ENCODE results near the gene RAB3GAP2.
"Not testable (repeated sequence)": the region's sequence is repeated elsewhere in the genome, so short reads cannot be mapped to it uniquely, and the experiment has no call there.

Gene RAB3GAP2

DNA sequence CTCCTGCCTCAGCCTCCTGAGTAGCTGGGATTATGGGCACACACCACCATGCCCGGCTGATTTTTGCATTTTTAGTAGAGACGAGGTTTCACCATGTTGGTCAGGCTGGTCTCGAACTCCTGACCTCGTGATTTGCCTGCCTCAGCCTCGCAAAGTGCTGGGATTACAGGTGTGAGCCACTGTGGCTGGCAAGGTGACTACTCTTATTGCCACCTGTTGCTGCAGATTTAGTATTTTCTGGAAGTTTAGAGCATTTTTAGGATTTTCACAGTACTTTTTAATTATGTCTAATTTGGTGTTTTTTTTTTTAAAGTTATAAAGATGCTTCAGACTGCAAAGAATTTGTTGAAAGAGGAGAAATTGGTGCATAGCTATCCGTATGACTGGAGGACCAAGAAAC, 161.8 kb downstream of the RAB3GAP2 start:
- not testable (repeated sequence) for H3K9me3 Mint-ChIP-seq, H3K4me3 Mint-ChIP-seq, H3K27me3 Mint-ChIP-seq, ATAC-seq, DNase-seq, H3K27ac Mint-ChIP-seq, H3K4me1 Mint-ChIP-seq
- H3K36me3 Mint-ChIP-seq (ENCODE audit: low read depth), result peaks cover 39% of the 10 kb centered on the region

DNA sequence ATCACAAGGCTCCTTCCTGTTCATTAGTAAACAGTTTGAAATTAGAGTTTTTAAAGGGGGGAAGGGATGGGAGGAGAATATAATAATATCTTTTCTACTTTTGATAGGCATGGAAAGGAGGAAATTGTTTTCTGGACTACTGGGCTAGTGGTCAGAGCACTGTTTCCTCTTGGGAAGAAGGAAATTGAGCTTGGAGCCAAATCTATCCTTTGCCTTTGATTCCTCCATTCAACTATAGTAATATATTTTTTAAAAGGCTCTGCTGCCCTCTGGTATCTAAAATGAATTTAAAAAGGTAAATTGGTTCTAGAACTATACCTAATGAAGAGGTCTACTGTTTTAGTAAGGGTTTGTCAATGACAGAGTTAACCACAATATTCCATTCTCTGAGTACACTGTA, 172.4 kb downstream of the RAB3GAP2 start:
- no peaks in the 10 kb centered on the region for H3K27me3 Mint-ChIP-seq
- no peak for ATAC-seq
- no peaks in the 10 kb centered on the region for H3K9me3 Mint-ChIP-seq
- H3K36me3 Mint-ChIP-seq (ENCODE audit: low read depth), result peaks cover 34% of the 10 kb centered on the region
- H3K4me3 Mint-ChIP-seq, result no peak overlapping the region
- H3K27ac Mint-ChIP-seq, result no peak overlapping the region
- H3K4me1 Mint-ChIP-seq, result peaks cover 18% of the 10 kb centered on the region
- no peak for DNase-seq

All from activated naive CD8-positive, alpha-beta T cell treated with anti-CD3 and anti-CD28 coated beads, Interleukin-2, amount 50 U/mL, for 24 hours (primary cell).